GM18907 (cell line): ENCODE measurements around the gene KRT39.

Experiments used
- ATAC-seq: cut with Tn5 transposase; IDR thresholded peaks from one replicate; pipeline ENCODE4 v1.9.1; 2021; ENCODE audit warnings: mild to moderate bottlenecking, moderate library complexity; ENCODE audit not compliant: unreplicated experiment

The KRT39 gene

GRCh38 chr17:40981115-40981514 lies 14.4 kb upstream of the KRT39 start:
- ATAC-seq: no peak

GRCh38 chr17:40980596-40980995 lies 13.8 kb upstream of the KRT39 start:
- ATAC-seq: no peak

GRCh38 chr17:40980117-40980516 lies 13.4 kb upstream of the KRT39 start:
- no peak for ATAC-seq

- ATAC-seq: no peak
These were observed 11.9 kb upstream of the KRT39 start for GRCh38 chr17:40978575-40979151.

- no peak for ATAC-seq
These were observed 8.8 kb upstream of the KRT39 start for GRCh38 chr17:40975516-40975915.

- no peak for ATAC-seq
These were observed 7.6 kb upstream of the KRT39 start for GRCh38 chr17:40974366-40974765.

DNA sequence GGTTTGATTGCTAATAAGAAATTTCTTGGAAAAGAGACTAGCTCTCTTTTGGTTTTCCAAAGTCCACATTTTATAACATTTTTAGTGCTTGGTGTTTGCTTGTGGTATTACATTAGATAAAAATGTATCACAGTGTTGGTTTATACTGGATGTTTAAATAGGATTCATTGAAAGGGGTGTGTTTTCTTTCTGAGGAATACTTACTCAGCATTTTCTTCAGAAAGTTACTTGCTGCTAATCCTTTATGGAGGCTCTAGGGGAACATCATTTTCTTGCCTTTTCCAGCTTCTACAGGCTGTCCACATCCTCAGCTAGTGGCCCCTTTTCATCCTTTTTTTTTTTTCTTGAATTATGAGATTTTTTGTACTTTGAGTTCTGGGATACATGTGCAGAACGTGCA lies 834 bp upstream of the KRT39 start:
- ATAC-seq: no peak

- no peak for ATAC-seq
These were observed 2.9 kb downstream of the KRT39 start for GRCh38 chr17:40963838-40964237.

GRCh38 chr17:40962059-40962561 lies 4.6 kb downstream of the KRT39 start:
- ATAC-seq: no peak

- no peak for ATAC-seq
These were observed 5.2 kb downstream of the KRT39 start for GRCh38 chr17:40961591-40961990.

DNA sequence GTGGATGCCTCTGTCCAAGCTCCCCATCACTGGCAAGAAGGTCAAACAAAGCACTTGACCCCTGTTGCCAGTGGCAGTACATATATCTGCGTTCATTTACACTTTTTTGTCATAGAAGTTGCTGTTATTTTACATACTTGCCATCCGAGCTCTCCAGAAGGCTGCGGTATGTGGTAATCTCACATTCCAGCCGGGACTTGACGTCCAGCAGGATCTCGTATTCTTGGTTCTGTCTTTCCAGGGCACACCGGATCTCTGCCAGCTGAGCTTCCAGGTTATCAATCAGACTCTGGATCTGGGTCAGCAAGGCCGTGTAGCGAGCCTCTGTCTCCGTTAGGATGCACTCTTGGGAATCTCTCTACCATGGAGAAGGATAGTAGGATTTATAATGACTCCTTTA lies 6.6 kb downstream of the KRT39 start:
- no peak for ATAC-seq

- ATAC-seq: no peak
These were observed 8.4 kb downstream of the KRT39 start for GRCh38 chr17:40958086-40958953.

DNA sequence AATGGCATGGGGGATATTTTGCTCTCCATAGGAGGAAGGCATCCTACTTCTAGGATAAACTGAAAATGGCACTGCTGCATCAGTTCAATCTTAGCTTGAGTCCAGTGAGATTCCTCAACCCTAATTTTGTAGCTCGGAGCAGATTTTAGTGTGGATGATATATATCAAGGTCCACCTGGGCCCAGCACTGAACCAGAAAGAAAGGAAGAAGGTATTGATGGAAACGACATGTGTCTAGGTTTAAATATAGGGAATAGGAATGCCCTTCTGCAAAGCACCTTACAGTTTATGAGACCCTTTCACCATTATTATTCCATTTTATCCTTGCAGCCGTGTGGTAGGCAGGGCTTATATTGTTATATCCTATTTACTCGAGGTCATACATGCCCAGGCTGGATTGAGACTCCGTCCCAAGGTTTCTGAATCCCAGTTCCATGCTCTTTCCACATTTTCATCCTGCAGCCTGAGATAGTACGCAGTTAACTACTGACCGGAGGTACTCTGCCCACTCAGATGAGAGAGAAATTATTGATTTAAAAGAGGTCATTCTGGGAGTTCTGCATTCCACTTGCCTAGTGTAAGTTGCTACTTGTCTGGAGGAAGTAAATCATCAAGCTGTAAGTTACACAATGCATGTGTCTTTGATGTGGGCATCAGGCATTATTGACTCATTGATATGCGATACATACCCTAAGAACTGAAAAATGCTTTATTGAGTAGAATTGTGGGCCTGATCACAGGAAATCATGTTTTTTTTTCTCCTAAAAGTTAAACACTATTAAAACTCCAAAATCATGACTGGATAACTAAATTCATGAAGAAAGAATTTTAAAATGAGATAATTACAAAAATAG lies 10.1 kb downstream of the KRT39 start:
- no peak for ATAC-seq

GRCh38 chr17:40953881-40954280 lies 12.9 kb downstream of the KRT39 start:
- ATAC-seq: no peak

DNA sequence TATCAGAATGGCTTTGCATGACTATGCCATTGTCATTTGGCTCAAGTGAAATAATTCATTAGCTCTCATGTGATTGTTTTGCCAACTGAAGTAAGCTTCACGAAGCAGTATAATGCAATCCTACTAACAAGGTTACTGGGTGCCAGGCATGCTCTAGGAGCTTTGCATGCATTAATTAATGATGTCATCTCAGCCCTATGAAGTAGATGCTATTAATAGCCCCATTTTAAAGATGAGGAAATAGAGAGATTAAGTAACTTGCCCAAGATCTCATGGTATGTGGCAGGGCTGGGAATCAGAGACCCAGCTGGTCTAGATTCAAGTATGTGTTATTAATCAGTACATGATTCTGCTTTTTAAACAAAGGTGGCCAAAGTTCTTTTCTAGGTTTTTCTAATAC lies 14.1 kb downstream of the KRT39 start:
- no peak for ATAC-seq

DNA sequence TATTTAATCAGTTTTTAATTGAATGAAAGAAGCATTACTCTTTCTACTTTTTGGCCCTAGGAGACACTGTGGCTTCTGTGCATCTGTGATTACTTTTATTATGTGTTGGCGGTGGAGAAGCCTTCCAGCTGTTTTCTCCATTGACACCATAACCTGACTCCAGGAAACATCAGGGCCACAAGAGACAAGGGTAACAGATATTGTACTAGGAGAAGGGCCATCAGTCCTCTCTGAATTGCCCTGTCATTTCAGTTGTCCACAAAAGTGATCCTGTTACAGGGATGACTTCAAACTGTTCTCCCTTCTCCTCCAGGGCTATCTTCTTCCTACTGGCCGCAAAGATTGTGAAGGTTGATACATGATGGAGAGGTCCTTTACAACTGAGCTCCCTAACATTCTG lies 14.6 kb downstream of the KRT39 start:
- ATAC-seq: no peak

DNA sequence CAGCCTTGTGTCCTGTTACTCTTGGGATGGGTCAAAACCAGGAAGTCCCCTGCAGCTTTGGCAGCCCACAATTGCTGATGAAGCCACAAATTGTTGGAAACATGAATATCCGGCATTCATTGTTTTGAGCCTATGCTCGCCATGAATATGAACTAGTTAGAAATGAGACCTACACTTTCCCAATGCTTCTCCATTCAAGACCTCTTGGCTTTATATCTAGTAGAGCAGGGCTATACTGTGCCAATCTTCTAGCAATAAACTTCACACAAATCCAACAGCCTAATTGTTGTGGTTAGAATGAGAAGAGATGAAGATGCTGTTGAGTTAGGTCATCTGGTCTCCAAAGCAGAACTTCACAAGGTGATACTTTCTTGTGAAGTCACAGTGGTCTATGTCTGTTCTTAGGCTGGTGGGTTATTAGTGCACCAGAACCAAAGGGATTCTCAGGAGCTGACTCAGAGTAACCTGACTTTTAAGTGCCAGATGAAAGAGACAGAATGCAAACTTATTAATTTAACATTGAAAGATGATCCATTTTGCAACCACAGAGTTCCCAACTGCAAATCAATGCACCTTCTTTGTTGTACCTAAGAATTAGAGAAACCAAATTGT lies 15.6 kb downstream of the KRT39 start:
- no peak for ATAC-seq

- no peak for ATAC-seq
These were observed 16.6 kb downstream of the KRT39 start for GRCh38 chr17:40950176-40950575.

DNA sequence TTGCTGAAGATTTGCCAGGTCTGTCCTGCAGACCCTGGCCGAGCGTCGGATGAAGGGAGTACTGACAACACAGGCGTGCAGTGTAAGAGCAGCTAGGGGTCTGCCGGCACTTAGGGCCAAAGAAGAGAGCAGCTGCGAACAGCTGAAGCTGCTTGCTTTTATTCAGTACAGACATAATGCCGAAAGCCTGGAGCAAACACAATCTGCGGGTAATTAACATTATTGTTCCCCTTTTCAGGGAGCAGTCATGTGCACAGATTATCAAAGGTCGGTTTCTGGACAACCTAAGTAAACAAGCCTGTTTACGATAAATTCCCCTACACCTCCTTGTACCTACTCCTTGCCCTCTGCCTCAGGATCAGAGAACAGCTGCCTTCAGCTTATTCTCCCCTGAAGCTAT lies 17.3 kb downstream of the KRT39 start:
- no peak for ATAC-seq

DNA sequence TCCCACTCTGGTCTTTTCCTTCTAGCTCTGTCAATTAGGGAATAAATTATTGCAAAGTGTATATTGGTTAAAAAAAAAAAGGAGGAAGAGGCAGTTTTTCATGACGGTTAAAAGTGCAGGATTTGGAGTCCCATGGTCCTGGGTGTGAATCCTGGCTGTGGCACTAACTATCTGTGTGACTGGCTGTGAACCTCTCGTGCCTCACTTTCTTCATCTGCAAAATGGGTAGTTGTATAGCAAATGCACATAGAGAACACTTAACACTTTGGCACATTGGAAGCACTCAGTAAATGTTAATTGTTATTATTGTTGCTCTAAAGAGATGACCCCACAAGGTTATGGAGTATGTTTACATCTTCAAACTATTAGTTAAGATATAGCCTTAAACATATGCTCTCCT lies 18.8 kb downstream of the KRT39 start:
- no peak for ATAC-seq

DNA sequence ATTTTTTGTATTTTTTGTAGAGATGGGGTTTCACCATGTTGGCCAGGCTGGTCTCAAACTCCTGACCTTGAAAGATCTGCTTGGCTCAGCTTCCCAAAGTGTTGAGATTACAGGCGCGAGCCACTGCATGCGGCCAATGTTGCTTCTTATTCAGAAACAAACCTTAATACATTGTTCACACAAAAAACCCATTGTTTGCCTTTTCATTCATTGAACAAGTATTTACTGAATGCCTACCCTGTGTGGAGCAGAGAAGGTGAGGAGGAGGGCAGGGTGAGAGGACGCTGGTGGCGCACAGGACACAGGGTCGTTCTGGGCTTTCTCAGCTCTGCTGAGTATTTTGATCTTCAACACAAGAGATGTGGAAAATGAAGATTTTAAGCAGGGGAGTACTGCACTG lies 21.3 kb downstream of the KRT39 start:
- ATAC-seq: no peak
